HG03039 (cell line): ENCODE measurements around the gene SYCP2.

Experiments used
- ATAC-seq: cut with Tn5 transposase; IDR thresholded peaks from one replicate; pipeline ENCODE4 v1.9.1; 2021; ENCODE audit warnings: mild to moderate bottlenecking, moderate library complexity; ENCODE audit not compliant: unreplicated experiment

Gene SYCP2

DNA sequence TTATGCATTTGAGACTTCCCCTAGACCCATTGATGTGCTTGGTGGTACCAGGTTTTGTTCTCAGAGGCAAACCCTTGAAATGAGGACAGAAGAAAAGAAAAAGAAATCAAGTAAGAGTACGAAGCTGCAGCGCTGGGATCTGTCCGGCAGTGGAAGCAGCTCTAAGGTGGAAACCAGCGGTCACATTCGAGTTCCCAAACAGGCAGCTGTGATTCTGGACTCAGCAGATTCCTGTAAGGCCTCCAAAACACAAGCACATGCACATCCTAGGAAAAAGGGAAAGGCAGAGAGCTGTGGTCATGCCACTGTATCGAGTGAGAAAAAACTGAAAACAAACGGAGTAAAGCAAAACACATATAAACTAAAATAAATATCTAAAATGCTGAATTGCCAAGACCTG is 11.3 kb upstream of the SYCP2 start:
- ATAC-seq = no peak

DNA sequence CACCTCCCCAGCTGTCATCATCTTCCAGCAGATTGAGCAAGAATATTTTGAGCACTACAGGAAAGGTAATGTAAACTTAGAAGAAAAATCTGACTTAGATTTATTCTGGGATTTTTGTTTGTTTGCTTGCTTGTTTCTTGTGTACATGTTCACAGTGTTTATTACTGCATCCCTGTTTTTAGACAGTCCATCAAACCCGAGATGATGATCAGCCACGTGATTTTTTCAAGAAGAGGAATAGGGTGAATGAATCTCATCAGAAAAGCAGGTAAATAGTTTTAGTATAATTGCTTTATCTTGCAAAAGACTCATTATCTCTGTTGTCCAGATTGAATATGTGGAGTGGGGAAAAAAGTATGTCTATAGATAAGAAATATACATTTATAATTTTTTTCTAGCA is 8.8 kb upstream of the SYCP2 start:
- ATAC-seq = no peak

DNA sequence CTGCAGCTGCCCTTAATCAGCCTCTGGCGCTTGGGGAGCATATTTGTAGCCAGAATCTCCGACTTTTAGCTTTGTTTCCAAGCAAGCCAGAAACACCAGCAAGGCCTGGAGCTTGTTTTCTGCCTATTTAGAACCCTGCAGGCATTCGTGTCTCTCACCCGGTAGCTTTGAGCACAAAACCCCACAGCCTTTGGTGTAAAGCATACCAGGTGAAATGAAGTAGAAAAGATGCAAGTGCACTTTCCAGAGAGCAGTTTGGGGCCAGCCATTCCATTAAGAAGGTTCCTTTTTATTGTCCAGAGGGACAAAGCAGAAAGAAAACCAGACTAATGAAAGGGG is 7.5 kb upstream of the SYCP2 start:
- no peak for ATAC-seq

DNA sequence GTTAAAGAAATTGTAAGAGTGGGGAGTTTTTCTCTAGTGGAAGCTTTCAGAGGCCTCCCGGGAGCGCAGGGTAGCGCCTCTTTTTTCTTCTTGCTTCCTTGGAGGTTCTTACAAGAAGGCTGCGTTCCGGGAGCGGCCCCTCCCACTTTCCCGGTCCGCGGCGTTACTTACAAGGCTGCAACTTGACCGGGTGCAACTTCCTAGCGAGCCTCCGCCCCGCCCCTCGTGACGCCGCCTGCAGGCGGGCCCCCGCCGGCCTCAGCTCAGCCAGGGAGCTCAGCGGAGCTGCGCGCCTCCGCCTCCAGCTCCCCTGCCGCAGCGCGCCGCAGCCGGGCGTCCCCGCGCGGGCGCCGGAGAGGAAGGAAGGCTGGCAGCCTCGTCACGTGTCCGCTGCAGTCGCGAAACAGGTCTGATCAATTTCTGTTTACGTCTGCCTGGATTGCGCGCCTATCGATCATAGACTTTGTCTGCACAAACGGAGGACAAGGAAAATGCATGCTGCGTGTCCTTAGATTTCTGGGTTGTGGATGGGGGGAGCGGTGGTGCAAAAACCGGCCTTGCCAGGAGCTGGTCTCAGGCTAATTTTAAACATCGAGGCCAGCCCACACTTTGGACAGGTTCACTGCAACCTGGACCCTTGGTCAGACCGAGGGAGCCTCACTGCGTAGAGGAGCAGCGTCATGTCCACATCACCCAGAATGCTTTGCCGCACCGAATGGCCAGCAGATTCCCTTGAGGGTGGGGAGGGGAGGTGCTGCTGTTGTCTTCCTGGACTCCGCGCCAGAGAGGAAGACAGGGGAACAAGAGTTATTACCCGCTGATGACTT is 6.9 kb upstream of the SYCP2 start, which contains the start of the genes FAM217B and PPP1R3D:
FAM217B (plus strand) TSS at position 261 of the 827 bp plus-strand sequence. CDS start 3,555 bp downstream, outside the sequence.
PPP1R3D (minus strand) TSS at position 177 of the 827 bp plus-strand sequence. CDS start 374 bp downstream, outside the sequence.
- ATAC-seq = peak; percentile 89

DNA sequence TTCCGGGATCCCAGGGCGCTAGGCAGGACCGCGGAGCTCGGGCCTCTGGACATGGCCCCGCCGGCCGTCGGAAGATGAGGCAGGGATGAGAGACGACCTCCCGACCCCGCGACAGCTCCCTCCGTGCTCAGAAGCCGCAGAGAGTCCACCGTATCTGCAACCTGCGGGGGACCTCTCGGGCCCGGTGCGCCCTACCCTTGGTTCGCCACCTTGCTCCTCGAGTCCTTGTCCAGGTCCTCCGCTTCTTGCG is 6.4 kb upstream of the SYCP2 start:
- ATAC-seq = peak; percentile 19

DNA sequence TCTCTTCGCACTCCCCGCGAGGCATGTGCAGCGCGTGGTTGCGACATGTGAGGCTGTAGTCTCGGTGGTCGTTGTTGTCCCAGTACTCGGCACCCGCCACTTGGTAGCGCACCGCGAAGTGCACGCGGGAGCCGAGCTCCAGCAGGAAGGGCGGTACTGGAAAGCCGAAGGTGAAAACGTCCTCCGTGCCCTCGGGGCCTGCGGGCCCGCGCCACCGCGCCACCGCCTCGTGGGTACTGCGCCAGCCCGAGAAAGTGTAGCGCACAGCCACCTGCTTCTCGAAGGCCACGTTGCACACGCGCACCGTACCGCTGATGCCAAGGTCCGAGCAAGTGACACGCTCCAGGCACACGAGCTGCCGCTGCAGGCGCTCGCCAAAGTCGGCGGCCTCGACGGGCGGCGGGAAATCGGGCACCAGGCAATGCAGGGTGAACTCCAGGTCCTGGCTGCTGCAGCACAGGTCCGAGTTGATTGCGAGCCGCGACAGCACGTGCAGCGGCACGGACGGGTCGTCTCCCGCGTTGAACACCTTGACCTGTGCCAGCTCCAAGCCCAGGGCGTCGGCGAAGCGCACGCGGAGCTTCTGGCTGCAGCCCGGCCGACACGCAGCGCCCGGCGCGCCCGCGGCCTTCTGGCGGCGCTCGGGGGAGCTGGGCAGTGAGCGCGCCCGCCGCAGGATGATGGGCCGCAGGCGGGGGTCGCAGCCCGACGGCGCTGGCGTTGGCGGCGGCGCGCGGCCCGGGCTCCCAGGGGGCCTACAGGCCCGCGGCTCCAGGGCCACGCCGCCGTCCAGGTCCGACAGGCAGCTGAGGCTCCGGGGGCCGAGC is 5.8 kb upstream of the SYCP2 start:
- no peak for ATAC-seq

DNA sequence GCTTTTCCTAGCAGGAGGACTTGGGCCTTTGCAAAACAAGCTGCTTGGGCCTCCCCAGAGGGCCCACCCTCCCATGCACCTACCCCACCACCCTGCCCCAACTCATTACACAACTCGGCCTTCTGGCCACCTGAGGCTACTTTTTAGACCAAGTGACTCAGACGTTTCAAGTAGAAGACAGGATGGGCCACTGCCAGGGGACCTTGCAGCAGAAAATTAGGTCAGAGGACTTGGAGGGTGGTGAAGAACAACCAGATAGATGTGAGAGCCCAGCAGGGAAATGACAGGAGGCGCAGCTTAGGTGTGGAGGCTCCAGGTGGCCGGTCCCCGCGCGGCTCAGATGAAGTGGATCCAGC is 5.2 kb upstream of the SYCP2 start:
- no peak for ATAC-seq

DNA sequence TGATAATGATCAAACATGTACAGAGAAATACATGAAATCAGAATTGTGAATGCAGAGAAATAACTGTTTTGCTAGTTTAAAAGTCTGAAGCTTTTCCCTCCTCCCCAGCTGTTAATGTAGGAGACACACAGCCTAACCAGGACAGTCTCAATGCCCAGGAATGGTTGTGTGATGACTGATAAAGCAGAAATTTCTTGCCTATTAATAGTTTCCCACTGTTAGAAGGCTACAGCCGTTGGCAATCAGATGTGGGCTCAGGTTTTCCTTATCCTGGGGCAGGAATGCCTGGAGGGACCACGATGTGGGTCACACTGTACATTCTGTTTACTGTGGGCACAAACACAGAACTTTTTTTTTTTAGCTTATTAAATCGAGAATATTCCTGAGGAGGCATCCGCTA is 4.8 kb upstream of the SYCP2 start:
- ATAC-seq = no peak

DNA sequence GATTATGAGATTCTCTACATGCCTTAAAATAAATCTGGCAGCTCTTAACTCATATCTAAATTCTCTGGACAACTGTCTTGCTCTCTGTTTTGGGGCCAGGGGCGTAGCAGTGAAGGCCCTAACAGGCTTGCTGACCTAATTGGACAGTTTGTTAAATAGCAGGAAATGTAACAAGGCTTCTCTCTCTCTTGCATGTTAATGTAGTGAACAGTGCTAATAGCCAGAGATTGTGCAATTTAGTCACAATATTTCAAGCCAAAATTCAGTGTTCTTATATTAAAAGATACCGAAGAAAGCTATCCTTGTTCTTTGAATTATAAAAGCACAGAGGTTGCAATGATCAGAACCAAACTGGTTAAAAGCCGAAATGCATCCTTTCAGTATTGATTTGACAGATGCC is 3.7 kb upstream of the SYCP2 start:
- no peak for ATAC-seq

DNA sequence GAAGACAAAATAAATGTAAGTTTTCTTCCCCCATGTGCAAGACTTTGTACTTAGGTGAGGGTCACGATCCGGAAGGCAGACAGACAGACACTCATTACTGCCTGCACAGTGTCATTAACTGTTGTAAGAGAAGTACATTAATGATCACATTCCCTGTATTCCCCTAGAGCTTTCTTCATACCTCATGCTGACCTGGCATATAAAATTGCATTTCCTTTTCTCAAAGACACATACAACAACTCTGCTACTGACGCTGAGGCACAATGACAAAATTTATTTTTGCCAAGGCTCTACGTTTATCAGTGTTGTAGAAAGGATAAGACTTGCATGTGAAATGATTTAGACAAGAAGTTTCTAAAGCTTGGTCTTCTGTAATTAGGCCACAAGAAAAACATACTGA is 3.0 kb upstream of the SYCP2 start:
- ATAC-seq = no peak

DNA sequence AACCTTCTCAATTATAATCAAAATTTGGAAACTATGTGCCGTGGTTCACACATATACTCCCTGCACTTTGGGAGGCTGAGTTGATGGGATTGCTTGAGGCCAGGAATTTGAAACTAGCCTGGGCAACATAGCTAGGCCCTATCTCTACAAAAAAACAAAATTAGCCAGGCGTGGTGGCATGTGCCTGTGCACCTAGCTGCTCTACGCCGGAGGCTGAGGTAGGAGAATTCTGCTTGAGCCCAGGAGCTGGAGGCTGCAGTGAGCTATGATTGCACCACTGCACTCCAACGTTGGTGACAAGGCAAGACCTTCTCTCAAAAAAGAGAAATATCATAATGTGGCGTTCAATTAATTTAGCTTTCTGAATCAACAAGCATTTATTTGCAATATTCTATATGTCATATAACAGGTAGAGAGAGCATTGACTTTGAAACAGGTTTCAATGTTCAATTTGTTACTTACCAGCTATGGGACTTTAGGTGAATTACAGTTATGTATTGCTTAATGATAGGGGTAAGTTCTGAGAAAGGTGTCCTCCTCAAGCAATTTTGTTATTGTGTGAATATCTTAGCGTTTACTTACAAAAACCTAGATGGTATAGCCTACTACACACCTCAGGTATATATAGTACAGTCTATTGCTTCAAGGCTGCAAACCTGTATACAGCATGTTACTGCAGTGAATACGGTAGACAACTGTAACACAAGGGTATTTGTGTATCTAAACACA is 2.2 kb upstream of the SYCP2 start:
- ATAC-seq = no peak

DNA sequence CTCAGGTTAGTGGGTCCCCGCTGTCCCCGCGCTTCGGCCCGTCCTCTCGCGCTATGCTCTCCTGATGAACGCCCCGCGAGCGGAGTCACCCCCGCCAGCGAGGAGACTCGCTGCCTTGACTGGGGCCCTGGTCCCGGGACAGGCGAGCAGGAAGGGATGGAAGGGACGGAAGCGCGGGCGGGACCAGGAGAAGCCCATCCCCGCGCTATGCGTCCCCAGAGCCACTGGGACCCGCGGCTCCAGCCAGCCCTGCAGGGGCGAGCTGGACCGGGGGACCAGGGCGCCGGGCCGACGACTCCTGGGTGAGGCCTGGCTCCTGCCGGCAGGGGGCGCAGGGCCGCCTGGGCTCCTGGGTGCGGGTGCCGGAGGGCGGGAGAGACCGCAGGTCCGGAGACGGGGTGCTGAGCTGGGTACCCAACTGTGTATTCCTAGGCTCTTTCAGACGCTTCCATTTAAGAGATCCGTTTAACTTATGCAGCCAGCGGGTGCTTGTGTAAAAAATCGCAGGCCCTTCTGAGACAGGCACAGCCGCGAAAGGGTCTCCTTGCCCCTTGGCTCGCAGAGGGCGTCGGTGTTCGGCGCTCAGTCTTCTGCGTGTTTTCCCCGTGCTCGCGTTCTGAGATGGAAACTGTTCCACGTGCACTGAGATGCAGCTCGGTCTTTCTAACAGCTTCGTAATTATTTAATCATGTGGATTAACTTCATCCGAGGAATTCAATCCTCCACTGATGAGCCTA is 580 bp upstream of the SYCP2 start:
- ATAC-seq = peak; percentile 69

DNA sequence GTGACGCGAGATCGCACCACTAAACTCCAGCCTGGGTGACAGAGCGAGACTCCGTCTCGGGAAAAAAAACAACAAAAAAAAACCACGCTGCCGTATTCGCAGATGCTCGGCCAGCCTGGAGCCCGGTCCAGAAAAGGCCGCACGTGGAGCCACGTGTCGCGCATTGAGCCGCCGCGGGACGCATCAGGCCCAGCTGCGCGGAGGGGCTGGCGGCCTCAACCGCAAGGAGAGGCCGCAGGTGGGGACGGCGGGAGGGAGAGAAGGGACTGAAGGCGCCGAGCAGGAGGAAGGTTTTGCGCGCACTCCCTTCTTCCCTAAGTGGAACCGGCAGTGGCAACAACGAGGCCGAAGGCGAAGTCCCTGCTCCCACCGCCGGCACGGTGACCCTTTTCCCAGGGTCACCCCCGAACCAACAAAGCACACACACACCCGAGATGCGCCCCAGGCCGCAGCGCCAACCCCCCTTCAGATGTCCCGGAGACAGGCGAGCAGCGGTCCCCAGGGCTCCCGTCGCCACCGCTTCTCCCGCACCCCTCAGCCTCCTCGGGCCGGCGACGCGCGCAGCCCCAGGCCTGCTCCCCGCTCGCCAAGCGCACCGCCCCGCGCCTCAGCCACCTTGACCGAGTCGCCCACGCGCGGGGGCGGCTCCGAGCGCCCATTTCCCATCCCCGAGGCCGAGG is 681 bp downstream of the SYCP2 start:
- no peak for ATAC-seq

DNA sequence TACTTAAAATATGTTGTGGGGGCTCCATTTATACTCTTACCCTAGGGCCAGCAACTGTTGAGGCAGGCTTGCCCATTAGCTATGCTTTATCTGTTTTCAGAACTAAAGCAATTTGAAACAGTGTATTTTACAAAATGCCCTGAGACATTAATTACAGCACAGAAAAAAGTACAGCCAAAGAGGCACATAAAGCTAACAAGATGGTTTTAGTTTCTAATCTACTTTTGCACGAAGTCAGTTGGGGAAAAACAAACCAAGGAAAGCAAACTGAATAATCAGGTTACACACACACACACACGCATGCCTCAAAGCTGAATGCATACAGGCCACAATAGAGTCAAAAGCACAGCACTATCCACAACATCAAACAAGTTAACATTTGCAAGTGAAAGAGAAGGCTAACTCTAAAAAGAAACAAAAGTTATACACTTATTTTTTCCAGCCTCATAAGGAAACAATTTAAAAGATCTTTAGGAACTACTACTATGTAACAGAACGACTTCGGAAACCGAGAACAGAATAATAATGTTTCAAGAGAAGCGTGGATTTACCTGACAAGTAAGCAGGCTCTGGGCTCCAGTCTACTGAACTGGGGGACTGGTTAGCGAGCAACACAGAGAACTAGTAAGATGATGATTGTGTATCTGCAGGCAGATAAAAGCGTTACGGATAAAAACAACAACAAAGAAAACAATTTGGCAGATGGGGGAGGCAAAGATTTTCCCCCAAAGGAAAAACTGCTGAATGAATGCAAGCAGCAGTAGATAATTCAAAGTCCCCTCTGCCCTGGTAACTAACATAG is 1.7 kb downstream of the SYCP2 start:
- no peak for ATAC-seq

DNA sequence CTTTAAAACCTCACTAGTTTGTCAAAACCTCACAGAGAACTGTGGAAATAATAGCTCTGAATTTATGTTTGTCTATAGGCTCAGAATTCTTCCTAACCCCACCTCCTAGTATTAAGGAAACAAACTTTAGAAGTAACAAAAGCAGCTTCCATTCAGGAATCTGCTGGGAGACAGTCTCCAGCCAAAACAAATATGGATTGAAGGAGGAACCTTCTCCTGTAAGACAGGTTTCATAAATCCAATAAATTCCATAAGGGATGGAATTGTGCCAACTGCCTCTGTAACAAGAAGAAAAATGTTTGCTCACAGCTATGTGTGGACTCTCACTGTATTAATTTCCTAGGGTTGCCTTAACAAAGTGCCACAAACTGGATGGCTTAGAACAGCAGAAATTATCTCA is 7.5 kb downstream of the SYCP2 start:
- ATAC-seq = no peak

DNA sequence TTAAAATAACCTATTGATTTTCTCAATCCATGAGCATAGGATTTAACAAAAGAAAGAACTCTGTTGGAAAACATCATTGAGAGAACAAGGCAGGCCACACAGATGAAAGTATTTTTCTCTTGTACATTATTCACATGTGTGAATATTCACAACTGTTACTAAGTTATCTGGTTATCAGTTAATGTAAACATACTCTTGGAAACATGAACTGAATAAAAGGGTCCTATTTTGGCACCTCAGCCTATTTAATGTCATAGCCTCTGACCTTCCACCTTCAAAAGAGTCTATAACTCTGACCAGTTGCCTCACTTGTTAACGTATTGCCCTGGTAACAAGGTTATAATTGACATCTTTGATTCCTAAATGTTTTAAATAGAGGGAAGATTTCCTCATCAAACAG is 8.1 kb downstream of the SYCP2 start:
- no peak for ATAC-seq

DNA sequence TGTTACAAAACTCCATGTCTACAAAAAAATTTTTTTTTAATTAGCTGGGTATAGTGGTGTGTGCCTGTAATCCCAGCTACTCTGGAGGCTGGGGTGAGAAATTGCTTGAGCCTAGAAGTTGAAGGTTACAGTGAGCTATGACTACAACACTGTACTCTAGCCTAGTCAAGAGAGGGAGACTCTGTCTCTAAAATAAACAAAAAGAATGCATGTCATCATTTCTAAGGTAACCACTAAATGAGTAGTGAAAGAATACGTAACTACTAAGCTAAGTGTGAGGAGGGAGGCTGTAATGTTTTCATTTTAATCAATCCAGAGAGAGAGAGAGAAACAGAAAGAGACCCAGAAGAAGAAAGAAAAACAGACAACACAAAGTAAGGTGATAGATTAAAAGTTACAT is 9.9 kb downstream of the SYCP2 start:
- no peak for ATAC-seq

DNA sequence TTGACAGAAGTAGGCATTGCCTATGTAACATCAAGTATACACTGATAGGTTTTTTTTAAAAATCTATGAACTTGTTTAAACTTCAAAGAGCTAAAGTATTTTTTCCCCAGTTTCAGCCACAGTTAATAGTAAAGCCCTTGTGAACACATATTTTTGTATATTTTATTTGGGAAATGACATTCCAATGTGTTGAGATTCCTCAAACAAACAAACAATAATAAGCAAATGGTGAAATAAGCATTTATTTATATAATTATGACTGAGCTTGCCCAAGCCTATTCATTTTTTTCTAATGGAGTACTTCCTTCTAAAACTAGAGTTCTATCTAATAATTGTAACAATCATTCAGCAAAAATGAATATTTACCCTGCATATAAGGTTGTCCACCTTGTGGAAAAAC is 12.5 kb downstream of the SYCP2 start:
- no peak for ATAC-seq

DNA sequence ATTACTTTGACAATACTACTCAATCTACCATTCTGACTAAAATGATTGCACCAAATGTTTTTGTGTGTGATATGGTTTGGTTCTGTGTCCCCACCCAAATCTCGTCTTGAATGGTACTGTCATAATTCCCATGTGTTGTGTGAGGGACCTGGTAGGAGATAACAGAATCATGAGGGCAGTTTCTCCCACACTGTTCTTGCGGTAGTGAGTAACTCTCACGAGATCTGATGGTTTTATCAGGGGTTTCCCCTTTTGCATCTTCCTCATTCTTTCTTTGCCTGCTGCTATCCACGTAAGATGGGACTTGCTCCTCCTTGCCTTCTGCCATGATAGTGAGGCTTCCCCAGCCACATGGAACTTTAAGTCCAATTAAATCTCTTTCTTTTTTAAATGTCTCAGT is 20.8 kb downstream of the SYCP2 start:
- no peak for ATAC-seq

DNA sequence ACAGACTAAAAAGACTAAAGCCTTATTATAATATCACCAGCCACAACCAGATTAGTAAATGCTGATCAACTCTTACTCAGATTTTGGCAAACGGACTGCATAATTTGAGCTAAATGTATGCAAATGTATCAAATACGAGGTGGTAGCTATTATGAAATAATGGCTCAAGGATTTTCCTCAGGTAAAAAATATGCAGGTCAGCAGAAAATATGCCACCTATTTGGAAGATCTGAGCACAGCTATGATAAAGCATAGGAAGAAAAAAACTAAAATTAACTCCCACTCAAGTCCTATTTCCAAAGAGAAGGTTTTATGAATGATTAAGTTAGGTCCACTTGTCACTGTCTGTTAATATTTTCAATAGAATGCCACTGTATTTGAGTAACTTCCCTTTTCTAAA is 22.4 kb downstream of the SYCP2 start:
- no peak for ATAC-seq
